Liver (tissue), 3 donors: ENCODE measurements around the gene DHDH.
"Not testable (repeated sequence)": the region's sequence is repeated elsewhere in the genome, so short reads cannot be mapped to it uniquely, and the experiment has no call there.

Experiments
- ATF3 ChIP-seq: IDR thresholded peaks from 2 replicates; pipeline ENCODE4 v1.6.1; 2016; ENCODE audit warnings: antibody characterized with exemption
- CTCF ChIP-seq: fragments of 150-350 bp; IDR thresholded peaks from 2 replicates; pipeline ENCODE4 v1.5.1; 2017; ENCODE audit warnings: improper control_type of control experiment, low read depth, low read length; ENCODE audit not compliant: missing input control
- EGR1 ChIP-seq, 2 donors: IDR thresholded peaks; 2 replicates each; pipeline ENCODE4 v1.6.1; 2016 to 2018; ENCODE audit warnings: antibody characterized with exemption in 2 of 2, low read depth in 2 of 2
- FOXA2 ChIP-seq: IDR thresholded peaks from 2 replicates; pipeline ENCODE4 v1.6.1; 2016; ENCODE audit warnings: antibody characterized with exemption
- GABPA ChIP-seq, 2 donors: IDR thresholded peaks in 1 of 2; conservative IDR thresholded peaks in 1 of 2; 2 replicates each; pipeline ENCODE4 v1.6.1; 2016; ENCODE audit warnings: antibody characterized with exemption in 2 of 2, mild to moderate bottlenecking in 1 of 2, moderate library complexity in 1 of 2
- JUND ChIP-seq, 2 donors: IDR thresholded peaks; 2 replicates each; pipeline ENCODE4 v1.6.1; 2016; ENCODE audit warnings: antibody characterized with exemption in 2 of 2
- MAX ChIP-seq: IDR thresholded peaks from 2 replicates; pipeline ENCODE4 v1.6.1; 2016; ENCODE audit warnings: antibody characterized with exemption
- RXRA ChIP-seq, 2 donors: IDR thresholded peaks; 2 replicates each; pipeline ENCODE4 v1.6.1; 2017 to 2018; ENCODE audit warnings: antibody characterized with exemption in 2 of 2, mild to moderate bottlenecking in 1 of 2
- TAF1 ChIP-seq: conservative IDR thresholded peaks from 2 replicates; pipeline ENCODE4 v1.6.1; 2016; ENCODE audit warnings: antibody characterized with exemption, mild to moderate bottlenecking
- donor health status: healthy.
- donor health status: healthy.

- TF ChIP-seq CTCF; FOXA2; EGR1 (IDR thresholded peaks at IDR 0.05; ENCODE audit: low read depth in 2 of 2); MAX; TAF1; GABPA (IDR thresholded peaks at IDR 0.05 in 1 of 2, conservative IDR thresholded peaks at IDR 0.05 in 1 of 2); RXRA (IDR thresholded peaks at IDR 0.05); JUND (IDR thresholded peaks at IDR 0.05); ATF3: not testable (repeated sequence)
These were observed 29.7 kb upstream of the DHDH start for GRCh38 chr19:48903788-48904187.
